Measurements from ENCODE around the gene HMOX2. TPM values are rescaled to one million over a fixed set of nuclear protein-coding genes. Genes with fewer than 3 reads are reported as not detected.

The HMOX2 gene
- total and polyA plus RNA-seq, 2 of the 13 experiments (the other 11 are each of a cell fraction or from before 2014, with no cell fraction given), result 60.3 to 70.4 TPM

DNA sequence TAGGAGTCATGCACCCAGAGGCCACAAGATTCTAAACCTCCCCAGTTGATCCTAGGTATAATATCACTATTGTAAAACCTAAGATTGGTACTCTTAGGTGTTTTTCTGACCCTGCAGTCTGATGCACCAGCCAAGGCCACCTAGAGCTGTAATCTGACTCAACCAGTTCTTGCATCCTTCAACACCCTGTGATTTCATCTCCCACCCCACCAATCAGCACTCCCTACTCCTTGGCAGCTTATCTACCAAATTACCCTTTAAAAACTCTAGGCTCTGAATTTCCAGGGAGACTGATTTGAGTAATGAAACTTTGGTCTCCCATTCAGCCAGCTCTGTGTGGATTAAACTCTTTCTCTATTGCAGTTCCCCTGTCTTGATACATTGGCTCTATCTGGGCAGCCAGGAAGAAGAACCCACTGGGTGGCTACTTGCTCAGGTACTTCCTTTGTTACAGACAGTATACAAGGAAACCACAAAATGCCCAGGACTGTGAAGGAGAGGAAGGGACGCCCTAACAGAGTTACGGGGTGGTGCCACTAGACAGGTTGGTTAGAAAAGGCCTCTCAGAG, 63.6 kb downstream of the HMOX2 start:
- intact Hi-C loops (cut with micrococcal nuclease; ENCODE audit: unreplicated experiment) (loop anchor here (2.0 kb wide), 1 partner anchor 77 kb away; no protein-coding TSS in a partner anchor), in situ Hi-C loops (cut with HindIII; ENCODE audit: extremely low pct_ligation_motif_present, low pct_unique_long_range_greater_than_20kb) (no loop called here)
- no peak overlapping the region for H3K9ac ChIP-seq (ENCODE audit: insufficient read depth, low read depth, low read length)
- H3K4me1 ChIP-seq (ENCODE audit: insufficient read depth, low read length), result peaks cover 25% of the 10 kb centered on the region
- no peak for TF ChIP-seq PITX1 (CRISPR knock-in tag; IDR thresholded peaks at IDR 0.05)
- TF ChIP-seq SMAD9 (CRISPR knock-in tag; IDR thresholded peaks at IDR 0.05), result no peak
- TF ChIP-seq ZNF331 (CRISPR knock-in tag; IDR thresholded peaks at IDR 0.05), result no peak
- TF ChIP-seq ZNF484 (CRISPR knock-in tag; IDR thresholded peaks at IDR 0.05; ENCODE audit: borderline replicate concordance, low read depth), result no peak
- no peak for TF ChIP-seq TBP (CRISPR knock-in tag; IDR thresholded peaks at IDR 0.05)
- TF ChIP-seq JUN (CRISPR knock-in tag; IDR thresholded peaks at IDR 0.05), result no peak
- TF ChIP-seq, protein P1, sequence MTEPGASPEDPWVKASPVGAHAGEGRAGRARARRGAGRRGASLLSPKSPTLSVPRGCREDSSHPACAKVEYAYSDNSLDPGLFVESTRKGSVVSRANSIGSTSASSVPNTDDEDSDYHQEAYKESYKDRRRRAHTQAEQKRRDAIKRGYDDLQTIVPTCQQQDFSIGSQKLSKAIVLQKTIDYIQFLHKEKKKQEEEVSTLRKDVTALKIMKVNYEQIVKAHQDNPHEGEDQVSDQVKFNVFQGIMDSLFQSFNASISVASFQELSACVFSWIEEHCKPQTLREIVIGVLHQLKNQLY (CRISPR knock-in tag; IDR thresholded peaks at IDR 0.05), result no peak
- no peak for TF ChIP-seq MYC (CRISPR knock-in tag; IDR thresholded peaks at IDR 0.05; ENCODE audit: borderline replicate concordance)
- no peak for TF ChIP-seq ZNF878 (CRISPR knock-in tag; IDR thresholded peaks at IDR 0.05)
- TF ChIP-seq, protein P2, sequence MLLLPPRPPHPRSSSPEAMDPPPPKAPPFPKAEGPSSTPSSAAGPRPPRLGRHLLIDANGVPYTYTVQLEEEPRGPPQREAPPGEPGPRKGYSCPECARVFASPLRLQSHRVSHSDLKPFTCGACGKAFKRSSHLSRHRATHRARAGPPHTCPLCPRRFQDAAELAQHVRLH (CRISPR knock-in tag; IDR thresholded peaks at IDR 0.05; ENCODE audit: borderline replicate concordance, low read depth), result no peak
- TF ChIP-seq KDM2A (CRISPR knock-in tag; IDR thresholded peaks at IDR 0.05; ENCODE audit: borderline replicate concordance, low read depth), result no peak
- TF ChIP-seq, protein P3, sequence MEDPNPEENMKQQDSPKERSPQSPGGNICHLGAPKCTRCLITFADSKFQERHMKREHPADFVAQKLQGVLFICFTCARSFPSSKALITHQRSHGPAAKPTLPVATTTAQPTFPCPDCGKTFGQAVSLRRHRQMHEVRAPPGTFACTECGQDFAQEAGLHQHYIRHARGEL (CRISPR knock-in tag; IDR thresholded peaks at IDR 0.05), result no peak
- TF ChIP-seq, protein P4, sequence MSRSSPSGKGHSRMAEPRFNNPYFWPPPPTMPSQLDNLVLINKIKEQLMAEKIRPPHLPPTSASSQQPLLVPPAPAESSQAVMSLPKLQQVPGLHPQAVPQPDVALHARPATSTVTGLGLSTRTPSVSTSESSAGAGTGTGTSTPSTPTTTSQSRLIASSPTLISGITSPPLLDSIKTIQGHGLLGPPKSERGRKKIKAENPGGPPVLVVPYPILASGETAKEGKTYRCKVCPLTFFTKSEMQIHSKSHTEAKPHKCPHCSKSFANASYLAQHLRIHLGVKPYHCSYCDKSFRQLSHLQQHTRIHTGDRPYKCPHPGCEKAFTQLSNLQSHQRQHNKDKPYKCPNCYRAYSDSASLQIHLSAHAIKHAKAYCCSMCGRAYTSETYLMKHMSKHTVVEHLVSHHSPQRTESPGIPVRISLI (CRISPR knock-in tag; IDR thresholded peaks at IDR 0.05; ENCODE audit: borderline replicate concordance), result no peak
- no peak for TF ChIP-seq ADNP (CRISPR knock-in tag; IDR thresholded peaks at IDR 0.05)
- TF ChIP-seq ZBTB42 (CRISPR knock-in tag; IDR thresholded peaks at IDR 0.05), result no peak
- H2AFZ ChIP-seq (ENCODE audit: low read length), result no peak overlapping the region
- no peaks in the 10 kb centered on the region for H3K27me3 ChIP-seq (ENCODE audit: control insufficient read depth in 1 of 2, insufficient read depth in 2 of 2, low read length in 2 of 2)
- DNase-seq (ENCODE audit: low spot score) (no peak), FAIRE-seq (no peak), ATAC-seq (no peak)
- 98% methylated on average over 2 of the region's 2 CpGs for WGBS (ENCODE audit: low lambda C conversion rate)
- H3K4me3 ChIP-seq (replicated peaks in 1 of 3; ENCODE audit: insufficient read depth in 1 of 3, low read depth in 2 of 3, low read length in 3 of 3), result no peak overlapping the region
- BruUV-seq (replicated peaks), result no TSS peak
- H4K20me1 ChIP-seq (ENCODE audit: insufficient read depth, low read length), result peaks cover 12% of the 10 kb centered on the region; the same call in 1 of the 2 replicates
- no peak overlapping the region for H3K4me2 ChIP-seq (ENCODE audit: low read depth, low read length)
- ChIA-PET CTCF (ENCODE audit: low intra/inter-chr PET ratio, low total read pairs) (no interaction called here), POLR2A (interaction anchor here (1.7 to 3.1 kb wide), 2 partner anchors 9 to 77 kb away, joined by 10 to 17 read pairs; no protein-coding TSS in a partner anchor)
- H3K79me2 ChIP-seq (ENCODE audit: insufficient read depth, low read length), result peaks cover 36% of the 10 kb centered on the region
- H3K27ac ChIP-seq (ENCODE audit: extremely low read length, insufficient read depth, low read length), result no peak overlapping the region
- peaks cover 0 to 2% of the 10 kb centered on the region in 2 experiments; a peak in 1 of 5 replicates for H3K36me3 ChIP-seq (replicated peaks in 1 of 2; ENCODE audit: control insufficient read depth in 1 of 2, insufficient read depth in 2 of 2, low read length in 2 of 2)
- H3K9me3 ChIP-seq (ENCODE audit: low read length), result peaks cover 16% of the 10 kb centered on the region
